ENCODE results near the gene CFAP65. TPM values are rescaled to one million over a fixed set of nuclear protein-coding genes. Genes with fewer than 3 reads are reported as not detected.

CFAP65 gene
- total RNA-seq, 2 experiments from 2014 or later: not detected

GRCh38 chr2:219084791-219085190, 43.5 kb upstream of the CFAP65 start:
- CTCF ChIA-PET: interaction anchor here (1.0 kb wide), 1 partner anchor 27 kb away, joined by 3 read pairs; no protein-coding TSS in a partner anchor
- H3K9me3 Mint-ChIP-seq: no peaks in the 10 kb centered on the region

GRCh38 chr2:219082332-219082958, 41.1 kb upstream of the CFAP65 start:
- Mint-ChIP-seq H3K27ac (no peak overlapping the region), H3K9me3 (no peaks in the 10 kb centered on the region), H3K36me3 (ENCODE audit: low read depth) (peaks cover 16% of the 10 kb centered on the region), H3K27me3 (no peaks in the 10 kb centered on the region), H3K4me3 (no peak overlapping the region), H3K4me1 (ENCODE audit: low read depth) (no peaks in the 10 kb centered on the region)
- ChIA-PET POLR2A (no interaction called here), CTCF (no interaction called here)
- intact Hi-C loops (cut with DNase I, micrococcal nuclease): no loop called here
- TF ChIP-seq, protein P1, sequence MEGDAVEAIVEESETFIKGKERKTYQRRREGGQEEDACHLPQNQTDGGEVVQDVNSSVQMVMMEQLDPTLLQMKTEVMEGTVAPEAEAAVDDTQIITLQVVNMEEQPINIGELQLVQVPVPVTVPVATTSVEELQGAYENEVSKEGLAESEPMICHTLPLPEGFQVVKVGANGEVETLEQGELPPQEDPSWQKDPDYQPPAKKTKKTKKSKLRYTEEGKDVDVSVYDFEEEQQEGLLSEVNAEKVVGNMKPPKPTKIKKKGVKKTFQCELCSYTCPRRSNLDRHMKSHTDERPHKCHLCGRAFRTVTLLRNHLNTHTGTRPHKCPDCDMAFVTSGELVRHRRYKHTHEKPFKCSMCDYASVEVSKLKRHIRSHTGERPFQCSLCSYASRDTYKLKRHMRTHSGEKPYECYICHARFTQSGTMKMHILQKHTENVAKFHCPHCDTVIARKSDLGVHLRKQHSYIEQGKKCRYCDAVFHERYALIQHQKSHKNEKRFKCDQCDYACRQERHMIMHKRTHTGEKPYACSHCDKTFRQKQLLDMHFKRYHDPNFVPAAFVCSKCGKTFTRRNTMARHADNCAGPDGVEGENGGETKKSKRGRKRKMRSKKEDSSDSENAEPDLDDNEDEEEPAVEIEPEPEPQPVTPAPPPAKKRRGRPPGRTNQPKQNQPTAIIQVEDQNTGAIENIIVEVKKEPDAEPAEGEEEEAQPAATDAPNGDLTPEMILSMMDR (IDR thresholded peaks at IDR 0.05): no peak
- H3K27ac ChIP-seq (ENCODE audit: low read depth in 1 of 2, low read length in 2 of 2): no peak overlapping the region
- DNase-seq (no peak), ATAC-seq (ENCODE audit: poor library complexity) (no peak)
- H3K36me3 ChIP-seq (ENCODE audit: insufficient read depth, low read length): peaks cover 7% of the 10 kb centered on the region
- H3K4me1 ChIP-seq (ENCODE audit: insufficient read depth, low read length): no peaks in the 10 kb centered on the region
- no peak overlapping the region for H3K4me3 ChIP-seq (ENCODE audit: low read length)
- no peaks in the 10 kb centered on the region for H3K9me3 ChIP-seq (ENCODE audit: control insufficient read depth in 1 of 2, insufficient read depth in 1 of 2, low read length in 2 of 2)
- H3K27me3 ChIP-seq (ENCODE audit: control insufficient read depth in 1 of 2, insufficient read depth in 2 of 2, low read length in 2 of 2): no peaks in the 10 kb centered on the region

More at GRCh38 chr2:219084791-219085190, 43.5 kb upstream of the CFAP65 start:
- DNase-seq (no peak), ATAC-seq (ENCODE audit: poor library complexity) (no peak)
- Mint-ChIP-seq H3K4me1 (ENCODE audit: low read depth) (no peaks in the 10 kb centered on the region), H3K4me3 (no peak overlapping the region), H3K27ac (no peak overlapping the region), H3K36me3 (ENCODE audit: low read depth) (peaks cover 20% of the 10 kb centered on the region), H3K27me3 (no peaks in the 10 kb centered on the region)
- H3K27me3 ChIP-seq (ENCODE audit: control insufficient read depth in 1 of 2, insufficient read depth in 2 of 2, low read length in 2 of 2): no peaks in the 10 kb centered on the region
- no peak overlapping the region for H3K4me3 ChIP-seq (ENCODE audit: low read length)
- H3K27ac ChIP-seq (ENCODE audit: low read depth in 1 of 2, low read length in 2 of 2): no peak overlapping the region
- H3K36me3 ChIP-seq (ENCODE audit: insufficient read depth, low read length): peaks cover 2% of the 10 kb centered on the region
- TF ChIP-seq, protein P1 (IDR thresholded peaks at IDR 0.05): no peak
- intact Hi-C loops (cut with DNase I, micrococcal nuclease): loop anchor here in 1 of 2 experiments (1.0 kb wide), 1 partner anchor 35 kb away; no protein-coding TSS in a partner anchor
- no peaks in the 10 kb centered on the region for H3K4me1 ChIP-seq (ENCODE audit: insufficient read depth, low read length)
- POLR2A ChIA-PET: no interaction called here
- peaks cover 0 to 3% of the 10 kb centered on the region in 2 experiments for H3K9me3 ChIP-seq (ENCODE audit: control insufficient read depth in 1 of 2, insufficient read depth in 1 of 2, low read length in 2 of 2)

GRCh38 chr2:219081701-219082331, 40.5 kb upstream of the CFAP65 start:
- Mint-ChIP-seq H3K4me1 (ENCODE audit: low read depth) (no peaks in the 10 kb centered on the region), H3K4me3 (no peak overlapping the region), H3K36me3 (ENCODE audit: low read depth) (peaks cover 20% of the 10 kb centered on the region), H3K9me3 (no peaks in the 10 kb centered on the region), H3K27ac (no peak overlapping the region), H3K27me3 (no peaks in the 10 kb centered on the region)
- no peaks in the 10 kb centered on the region for H3K9me3 ChIP-seq (ENCODE audit: control insufficient read depth in 1 of 2, insufficient read depth in 1 of 2, low read length in 2 of 2)
- ChIA-PET CTCF (interaction anchor here (1.2 kb wide), 1 partner anchor 24 kb away, joined by 5 read pairs; no protein-coding TSS in a partner anchor), POLR2A (no interaction called here)
- ATAC-seq (ENCODE audit: poor library complexity) (no peak), DNase-seq (no peak)
- intact Hi-C loops (cut with DNase I, micrococcal nuclease): no loop called here
- peaks cover 14% of the 10 kb centered on the region for H3K36me3 ChIP-seq (ENCODE audit: insufficient read depth, low read length)
- H3K27ac ChIP-seq (ENCODE audit: low read depth in 1 of 2, low read length in 2 of 2): no peak overlapping the region
- no peaks in the 10 kb centered on the region for H3K4me1 ChIP-seq (ENCODE audit: insufficient read depth, low read length)
- TF ChIP-seq, protein P1 (IDR thresholded peaks at IDR 0.05): no peak
- no peak overlapping the region for H3K4me3 ChIP-seq (ENCODE audit: low read length)
- no peaks in the 10 kb centered on the region for H3K27me3 ChIP-seq (ENCODE audit: control insufficient read depth in 1 of 2, insufficient read depth in 2 of 2, low read length in 2 of 2)
